HepG2 (cell line): ENCODE data around the gene GTF2A2. TPM values are rescaled to one million over a fixed set of nuclear protein-coding genes. Genes with fewer than 3 reads are reported as not detected.
A peak's percentile ranks its signal among the peaks of the same experiment; 100 is the strongest.

Experiments
- ATF1 ChIP-seq: IDR thresholded peaks from 2 replicates; pipeline ENCODE4 v1.6.1; 2016; ENCODE audit warnings: mild to moderate bottlenecking, control low read depth
- STAG1 ChIP-seq: sonication (generic); formaldehyde crosslinking; IDR thresholded peaks from 2 replicates; pipeline ENCODE4 v1.4.0; 2020; ENCODE audit warnings: missing genetic modification reagents
- polyA plus RNA-seq, 8 experiments: library from polyadenylated mRNA; depleted of rRNA in 3 of 8; stranded (reverse) in 7 of 8; unstranded in 1 of 8; fragments of >200 nt; fragmentation: Illumina TruSeq in 4 of 8; extraction: Trizol in 4 of 8; gene quantifications; 2 replicates each; pipeline versions ENCODE4 v1.2.1 to v1.2.3, GENCODE V29; 2011 to 2016; ENCODE audit warnings: low read depth in 4 of 8, missing spikeins in 1 of 8, mixed read lengths in 1 of 8; ENCODE audit not compliant: insufficient read depth in 1 of 8
- total RNA-seq, 5 experiments: library from RNA; depleted of rRNA; stranded (reverse); fragments of >200 nt; fragmentation: Illumina TruSeq; extraction: Trizol; gene quantifications; 2 replicates each; pipeline ENCODE4 v1.2.3, GENCODE V29; 2016; ENCODE audit warnings: low read depth in 1 of 5
- TF ChIP-seq, protein P1 (sequence below): sonication (generic); formaldehyde crosslinking; IDR thresholded peaks from 2 replicates; pipeline ENCODE4 v1.5.0; 2020; ENCODE audit warnings: mild to moderate bottlenecking, missing genetic modification reagents, moderate library complexity
- TF ChIP-seq, protein P2 (sequence below): sonication (generic); formaldehyde crosslinking; IDR thresholded peaks from 2 replicates; pipeline ENCODE4 v1.5.1; 2020; ENCODE audit warnings: missing genetic modification reagents, mild to moderate bottlenecking, borderline replicate concordance
- TF ChIP-seq, protein P3 (sequence below): sonication (generic); formaldehyde crosslinking; IDR thresholded peaks from 2 replicates; pipeline ENCODE4 v1.5.1; 2020; ENCODE audit warnings: mild to moderate bottlenecking, moderate library complexity, missing genetic modification reagents
- TF ChIP-seq, protein P4 (sequence below): sonication (generic); formaldehyde crosslinking; IDR thresholded peaks from 2 replicates; pipeline ENCODE4 v1.8.0; 2022; ENCODE audit warnings: missing genetic modification reagents, mild to moderate bottlenecking, borderline replicate concordance
- TF ChIP-seq, protein P5 (sequence below): sonication (generic); formaldehyde crosslinking; IDR thresholded peaks from 2 replicates; pipeline ENCODE4 v1.4.0; 2020; ENCODE audit warnings: missing genetic modification reagents

Gene GTF2A2
- total and polyA plus RNA-seq, 2 of the 13 experiments (the other 11 are each of a cell fraction or from before 2014, with no cell fraction given) = 24.4 to 106 TPM

DNA sequence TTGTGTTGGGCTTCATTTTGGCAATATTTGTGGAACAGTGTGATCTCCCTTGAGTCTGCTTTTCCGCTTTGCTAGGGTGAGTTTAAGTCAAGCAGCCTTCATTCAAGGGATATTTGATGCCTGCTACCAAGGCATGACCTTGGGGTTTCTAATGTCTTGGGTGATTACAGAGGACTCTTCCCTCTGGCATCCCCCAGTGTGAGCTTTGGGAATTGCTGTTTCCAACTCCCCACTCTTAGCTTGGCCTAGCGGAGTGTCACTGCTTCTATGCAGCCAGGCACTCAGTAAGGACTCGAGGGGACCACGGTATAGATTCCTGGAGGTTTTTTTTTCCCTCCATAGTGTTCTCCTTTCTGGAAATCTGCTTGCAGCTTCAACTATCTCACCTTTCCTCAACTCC, 24.6 kb downstream of the GTF2A2 start (continued):
- TF ChIP-seq ATF1 (CRISPR knock-in tag) (no peak), STAG1 (CRISPR knock-in tag) (peak; percentile 54)
- TF ChIP-seq, protein P1, sequence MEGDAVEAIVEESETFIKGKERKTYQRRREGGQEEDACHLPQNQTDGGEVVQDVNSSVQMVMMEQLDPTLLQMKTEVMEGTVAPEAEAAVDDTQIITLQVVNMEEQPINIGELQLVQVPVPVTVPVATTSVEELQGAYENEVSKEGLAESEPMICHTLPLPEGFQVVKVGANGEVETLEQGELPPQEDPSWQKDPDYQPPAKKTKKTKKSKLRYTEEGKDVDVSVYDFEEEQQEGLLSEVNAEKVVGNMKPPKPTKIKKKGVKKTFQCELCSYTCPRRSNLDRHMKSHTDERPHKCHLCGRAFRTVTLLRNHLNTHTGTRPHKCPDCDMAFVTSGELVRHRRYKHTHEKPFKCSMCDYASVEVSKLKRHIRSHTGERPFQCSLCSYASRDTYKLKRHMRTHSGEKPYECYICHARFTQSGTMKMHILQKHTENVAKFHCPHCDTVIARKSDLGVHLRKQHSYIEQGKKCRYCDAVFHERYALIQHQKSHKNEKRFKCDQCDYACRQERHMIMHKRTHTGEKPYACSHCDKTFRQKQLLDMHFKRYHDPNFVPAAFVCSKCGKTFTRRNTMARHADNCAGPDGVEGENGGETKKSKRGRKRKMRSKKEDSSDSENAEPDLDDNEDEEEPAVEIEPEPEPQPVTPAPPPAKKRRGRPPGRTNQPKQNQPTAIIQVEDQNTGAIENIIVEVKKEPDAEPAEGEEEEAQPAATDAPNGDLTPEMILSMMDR (CRISPR knock-in tag) = peak; percentile 57
- TF ChIP-seq, protein P2, sequence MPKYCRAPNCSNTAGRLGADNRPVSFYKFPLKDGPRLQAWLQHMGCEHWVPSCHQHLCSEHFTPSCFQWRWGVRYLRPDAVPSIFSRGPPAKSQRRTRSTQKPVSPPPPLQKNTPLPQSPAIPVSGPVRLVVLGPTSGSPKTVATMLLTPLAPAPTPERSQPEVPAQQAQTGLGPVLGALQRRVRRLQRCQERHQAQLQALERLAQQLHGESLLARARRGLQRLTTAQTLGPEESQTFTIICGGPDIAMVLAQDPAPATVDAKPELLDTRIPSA (CRISPR knock-in tag) = no peak
- TF ChIP-seq, protein P3, sequence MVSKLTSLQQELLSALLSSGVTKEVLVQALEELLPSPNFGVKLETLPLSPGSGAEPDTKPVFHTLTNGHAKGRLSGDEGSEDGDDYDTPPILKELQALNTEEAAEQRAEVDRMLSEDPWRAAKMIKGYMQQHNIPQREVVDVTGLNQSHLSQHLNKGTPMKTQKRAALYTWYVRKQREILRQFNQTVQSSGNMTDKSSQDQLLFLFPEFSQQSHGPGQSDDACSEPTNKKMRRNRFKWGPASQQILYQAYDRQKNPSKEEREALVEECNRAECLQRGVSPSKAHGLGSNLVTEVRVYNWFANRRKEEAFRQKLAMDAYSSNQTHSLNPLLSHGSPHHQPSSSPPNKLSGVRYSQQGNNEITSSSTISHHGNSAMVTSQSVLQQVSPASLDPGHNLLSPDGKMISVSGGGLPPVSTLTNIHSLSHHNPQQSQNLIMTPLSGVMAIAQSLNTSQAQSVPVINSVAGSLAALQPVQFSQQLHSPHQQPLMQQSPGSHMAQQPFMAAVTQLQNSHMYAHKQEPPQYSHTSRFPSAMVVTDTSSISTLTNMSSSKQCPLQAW (CRISPR knock-in tag) = no peak
- TF ChIP-seq, protein P4, sequence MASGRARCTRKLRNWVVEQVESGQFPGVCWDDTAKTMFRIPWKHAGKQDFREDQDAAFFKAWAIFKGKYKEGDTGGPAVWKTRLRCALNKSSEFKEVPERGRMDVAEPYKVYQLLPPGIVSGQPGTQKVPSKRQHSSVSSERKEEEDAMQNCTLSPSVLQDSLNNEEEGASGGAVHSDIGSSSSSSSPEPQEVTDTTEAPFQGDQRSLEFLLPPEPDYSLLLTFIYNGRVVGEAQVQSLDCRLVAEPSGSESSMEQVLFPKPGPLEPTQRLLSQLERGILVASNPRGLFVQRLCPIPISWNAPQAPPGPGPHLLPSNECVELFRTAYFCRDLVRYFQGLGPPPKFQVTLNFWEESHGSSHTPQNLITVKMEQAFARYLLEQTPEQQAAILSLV = no peak
- TF ChIP-seq, protein P5, sequence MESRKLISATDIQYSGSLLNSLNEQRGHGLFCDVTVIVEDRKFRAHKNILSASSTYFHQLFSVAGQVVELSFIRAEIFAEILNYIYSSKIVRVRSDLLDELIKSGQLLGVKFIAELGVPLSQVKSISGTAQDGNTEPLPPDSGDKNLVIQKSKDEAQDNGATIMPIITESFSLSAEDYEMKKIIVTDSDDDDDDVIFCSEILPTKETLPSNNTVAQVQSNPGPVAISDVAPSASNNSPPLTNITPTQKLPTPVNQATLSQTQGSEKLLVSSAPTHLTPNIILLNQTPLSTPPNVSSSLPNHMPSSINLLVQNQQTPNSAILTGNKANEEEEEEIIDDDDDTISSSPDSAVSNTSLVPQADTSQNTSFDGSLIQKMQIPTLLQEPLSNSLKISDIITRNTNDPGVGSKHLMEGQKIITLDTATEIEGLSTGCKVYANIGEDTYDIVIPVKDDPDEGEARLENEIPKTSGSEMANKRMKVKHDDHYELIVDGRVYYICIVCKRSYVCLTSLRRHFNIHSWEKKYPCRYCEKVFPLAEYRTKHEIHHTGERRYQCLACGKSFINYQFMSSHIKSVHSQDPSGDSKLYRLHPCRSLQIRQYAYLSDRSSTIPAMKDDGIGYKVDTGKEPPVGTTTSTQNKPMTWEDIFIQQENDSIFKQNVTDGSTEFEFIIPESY (CRISPR knock-in tag) = peak; percentile 50; the same call in 1 of the 2 replicates
- TF ChIP-seq, all 625 proteins: peak for 4
